Measurements from ENCODE around the gene HTR5A. TPM values are rescaled to one million over a fixed set of nuclear protein-coding genes. Genes with fewer than 3 reads are reported as not detected.

HTR5A gene
- total RNA-seq, 1 donor from 2014 or later, result not detected

- peaks cover 8% of the 10 kb centered on the region for H3K27me3 Mint-ChIP-seq (ENCODE audit: low read depth)
- H3K4me3 Mint-ChIP-seq (ENCODE audit: unreplicated experiment), result no peak overlapping the region
- no peak overlapping the region for H3K27ac Mint-ChIP-seq (ENCODE audit: unreplicated experiment)
- no peak for DNase-seq (ENCODE audit: low spot score)
- TF ChIP-seq, protein P1, sequence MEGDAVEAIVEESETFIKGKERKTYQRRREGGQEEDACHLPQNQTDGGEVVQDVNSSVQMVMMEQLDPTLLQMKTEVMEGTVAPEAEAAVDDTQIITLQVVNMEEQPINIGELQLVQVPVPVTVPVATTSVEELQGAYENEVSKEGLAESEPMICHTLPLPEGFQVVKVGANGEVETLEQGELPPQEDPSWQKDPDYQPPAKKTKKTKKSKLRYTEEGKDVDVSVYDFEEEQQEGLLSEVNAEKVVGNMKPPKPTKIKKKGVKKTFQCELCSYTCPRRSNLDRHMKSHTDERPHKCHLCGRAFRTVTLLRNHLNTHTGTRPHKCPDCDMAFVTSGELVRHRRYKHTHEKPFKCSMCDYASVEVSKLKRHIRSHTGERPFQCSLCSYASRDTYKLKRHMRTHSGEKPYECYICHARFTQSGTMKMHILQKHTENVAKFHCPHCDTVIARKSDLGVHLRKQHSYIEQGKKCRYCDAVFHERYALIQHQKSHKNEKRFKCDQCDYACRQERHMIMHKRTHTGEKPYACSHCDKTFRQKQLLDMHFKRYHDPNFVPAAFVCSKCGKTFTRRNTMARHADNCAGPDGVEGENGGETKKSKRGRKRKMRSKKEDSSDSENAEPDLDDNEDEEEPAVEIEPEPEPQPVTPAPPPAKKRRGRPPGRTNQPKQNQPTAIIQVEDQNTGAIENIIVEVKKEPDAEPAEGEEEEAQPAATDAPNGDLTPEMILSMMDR (IDR thresholded peaks at IDR 0.05), result no peak
- H3K36me3 Mint-ChIP-seq (ENCODE audit: low read depth), result no peaks in the 10 kb centered on the region
- no peaks in the 10 kb centered on the region for H3K9me3 Mint-ChIP-seq (ENCODE audit: low read depth)
- H3K4me1 Mint-ChIP-seq (ENCODE audit: low read depth), result no peaks in the 10 kb centered on the region
Measured at GRCh38 chr7:155084021-155084420, 13.9 kb downstream of the HTR5A start.

- H3K36me3 Mint-ChIP-seq (ENCODE audit: low read depth), result no peaks in the 10 kb centered on the region
- no peaks in the 10 kb centered on the region for H3K4me1 Mint-ChIP-seq (ENCODE audit: low read depth)
- DNase-seq (ENCODE audit: low spot score), result no peak
- TF ChIP-seq, protein P1 (IDR thresholded peaks at IDR 0.05), result no peak
- H3K4me3 Mint-ChIP-seq (ENCODE audit: unreplicated experiment), result no peak overlapping the region
- no peak overlapping the region for H3K27ac Mint-ChIP-seq (ENCODE audit: unreplicated experiment)
- peaks cover 8% of the 10 kb centered on the region for H3K27me3 Mint-ChIP-seq (ENCODE audit: low read depth)
- peaks cover 3% of the 10 kb centered on the region for H3K9me3 Mint-ChIP-seq (ENCODE audit: low read depth)
Measured at GRCh38 chr7:155084969-155085368, 14.8 kb downstream of the HTR5A start.

DNA sequence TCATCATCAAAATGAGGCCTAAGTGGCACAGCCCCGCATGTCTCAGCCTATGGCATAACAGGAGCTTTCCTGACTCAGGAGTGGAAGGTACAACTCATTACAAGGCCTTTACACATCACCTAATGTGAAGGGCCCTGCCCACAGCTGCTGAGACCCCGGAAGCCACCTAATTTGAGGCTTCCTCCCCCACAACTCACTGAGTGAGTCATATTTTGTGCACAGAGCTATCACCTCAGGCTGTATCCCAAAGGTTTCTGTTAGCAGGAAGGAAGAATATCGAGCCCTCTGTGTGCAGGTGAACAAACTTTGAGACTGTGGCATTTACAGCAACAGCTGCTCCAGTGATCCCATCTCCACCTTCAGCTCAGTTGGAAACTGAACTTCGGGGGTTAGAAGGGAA is 20.6 kb downstream of the HTR5A start:
- Mint-ChIP-seq H3K4me3 (ENCODE audit: unreplicated experiment) (no peak overlapping the region), H3K9me3 (ENCODE audit: low read depth) (peaks cover 7% of the 10 kb centered on the region), H3K36me3 (ENCODE audit: low read depth) (no peaks in the 10 kb centered on the region), H3K27ac (ENCODE audit: unreplicated experiment) (no peak overlapping the region), H3K4me1 (ENCODE audit: low read depth) (no peaks in the 10 kb centered on the region), H3K27me3 (ENCODE audit: low read depth) (peaks cover 2% of the 10 kb centered on the region)
- TF ChIP-seq, protein P1 (IDR thresholded peaks at IDR 0.05), result no peak
- no peak for DNase-seq (ENCODE audit: low spot score)

GRCh38 chr7:155093596-155093995 is 23.5 kb downstream of the HTR5A start:
- H3K27me3 Mint-ChIP-seq (ENCODE audit: low read depth), result no peaks in the 10 kb centered on the region
- no peaks in the 10 kb centered on the region for H3K36me3 Mint-ChIP-seq (ENCODE audit: low read depth)
- DNase-seq (ENCODE audit: low spot score), result no peak
- H3K27ac Mint-ChIP-seq (ENCODE audit: unreplicated experiment), result no peak overlapping the region
- no peaks in the 10 kb centered on the region for H3K4me1 Mint-ChIP-seq (ENCODE audit: low read depth)
- no peak overlapping the region for H3K4me3 Mint-ChIP-seq (ENCODE audit: unreplicated experiment)
- H3K9me3 Mint-ChIP-seq (ENCODE audit: low read depth), result peaks cover 10% of the 10 kb centered on the region
- TF ChIP-seq, protein P1 (IDR thresholded peaks at IDR 0.05), result no peak

- no peaks in the 10 kb centered on the region for H3K27me3 Mint-ChIP-seq (ENCODE audit: low read depth)
- DNase-seq (ENCODE audit: low spot score), result no peak
- no peak overlapping the region for H3K27ac Mint-ChIP-seq (ENCODE audit: unreplicated experiment)
- TF ChIP-seq, protein P1 (IDR thresholded peaks at IDR 0.05), result no peak
- H3K4me3 Mint-ChIP-seq (ENCODE audit: unreplicated experiment), result no peak overlapping the region
- no peaks in the 10 kb centered on the region for H3K4me1 Mint-ChIP-seq (ENCODE audit: low read depth)
- peaks cover 8% of the 10 kb centered on the region for H3K9me3 Mint-ChIP-seq (ENCODE audit: low read depth)
- no peaks in the 10 kb centered on the region for H3K36me3 Mint-ChIP-seq (ENCODE audit: low read depth)
Measured at GRCh38 chr7:155094636-155095135, 24.6 kb downstream of the HTR5A start.

Measured in chondrocyte (in vitro differentiated cells).